Suprapubic skin (tissue), 4 donors: ENCODE results near the gene NCBP1.

Experiments used
- EP300 ChIP-seq: sonication (generic); formaldehyde crosslinking; IDR thresholded peaks from one replicate; pipeline ENCODE4 v1.6.1; 2017; ENCODE audit warnings: antibody characterized with exemption
- POLR2A ChIP-seq, 2 donors: fragments of 450-650 bp; IDR thresholded peaks; one replicate each; pipeline ENCODE4 v1.6.1; 2017; ENCODE audit warnings: antibody characterized with exemption in 2 of 2, mild to moderate bottlenecking in 2 of 2, moderate library complexity in 2 of 2
- POLR2AphosphoS5 ChIP-seq, 3 donors: sonication (generic); formaldehyde crosslinking; IDR thresholded peaks; one replicate each; pipeline ENCODE4 v1.6.1; 2017; ENCODE audit warnings: antibody characterized with exemption in 3 of 3
- TF ChIP-seq, protein P1 (sequence below), 2 donors: fragments of 200-600 bp in 1 of 2; fragments of 450-650 bp in 1 of 2; sonication (generic) in 1 of 2; IDR thresholded peaks; one replicate each; pipeline ENCODE4 v1.5.1; 2016 to 2019; ENCODE audit warnings: antibody characterized with exemption in 2 of 2, mild to moderate bottlenecking in 1 of 2, moderate library complexity in 1 of 2

- TF ChIP-seq, protein P1, sequence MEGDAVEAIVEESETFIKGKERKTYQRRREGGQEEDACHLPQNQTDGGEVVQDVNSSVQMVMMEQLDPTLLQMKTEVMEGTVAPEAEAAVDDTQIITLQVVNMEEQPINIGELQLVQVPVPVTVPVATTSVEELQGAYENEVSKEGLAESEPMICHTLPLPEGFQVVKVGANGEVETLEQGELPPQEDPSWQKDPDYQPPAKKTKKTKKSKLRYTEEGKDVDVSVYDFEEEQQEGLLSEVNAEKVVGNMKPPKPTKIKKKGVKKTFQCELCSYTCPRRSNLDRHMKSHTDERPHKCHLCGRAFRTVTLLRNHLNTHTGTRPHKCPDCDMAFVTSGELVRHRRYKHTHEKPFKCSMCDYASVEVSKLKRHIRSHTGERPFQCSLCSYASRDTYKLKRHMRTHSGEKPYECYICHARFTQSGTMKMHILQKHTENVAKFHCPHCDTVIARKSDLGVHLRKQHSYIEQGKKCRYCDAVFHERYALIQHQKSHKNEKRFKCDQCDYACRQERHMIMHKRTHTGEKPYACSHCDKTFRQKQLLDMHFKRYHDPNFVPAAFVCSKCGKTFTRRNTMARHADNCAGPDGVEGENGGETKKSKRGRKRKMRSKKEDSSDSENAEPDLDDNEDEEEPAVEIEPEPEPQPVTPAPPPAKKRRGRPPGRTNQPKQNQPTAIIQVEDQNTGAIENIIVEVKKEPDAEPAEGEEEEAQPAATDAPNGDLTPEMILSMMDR (IDR thresholded peaks at IDR 0.05): no peak
- no peak for TF ChIP-seq POLR2A (IDR thresholded peaks at IDR 0.05)
- TF ChIP-seq POLR2AphosphoS5 (IDR thresholded peaks at IDR 0.05): no peak
- TF ChIP-seq EP300: no peak
Measured at GRCh38 chr9:97645720-97646119, 12.1 kb downstream of the NCBP1 start.
